ENCODE results near the gene CARS1. TPM values are rescaled to one million over a fixed set of nuclear protein-coding genes. Genes with fewer than 3 reads are reported as not detected.
A peak's percentile ranks its signal among the peaks of the same experiment; 100 is the strongest.

The CARS1 gene
- total RNA-seq, 2 experiments from 2014 or later, result 94.1 to 126 TPM

DNA sequence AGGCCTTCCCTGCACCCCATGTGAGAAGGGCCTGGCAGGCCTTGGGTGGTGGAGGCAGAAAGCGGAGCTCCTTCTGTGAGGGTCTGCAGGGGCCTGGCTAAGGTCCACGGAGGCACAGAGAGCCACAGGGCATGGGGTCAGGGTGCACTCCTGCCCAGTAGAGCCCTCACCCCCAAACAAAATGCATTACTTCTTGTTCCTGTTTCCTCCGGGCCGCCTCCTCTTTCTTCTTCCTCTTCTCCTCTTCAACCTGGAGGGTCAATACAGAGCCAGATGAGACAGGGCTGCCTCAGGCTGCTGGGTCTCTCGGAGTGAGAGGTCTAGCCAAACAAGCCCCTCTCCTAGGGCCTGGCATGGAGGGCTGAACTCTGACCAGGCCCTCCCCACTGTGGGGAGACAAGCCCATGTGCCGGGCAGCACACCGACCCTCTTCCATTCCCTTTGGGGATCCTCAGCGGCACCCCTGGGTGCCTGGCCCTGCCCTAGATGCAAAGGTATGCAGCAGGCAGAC, 54.8 kb downstream of the CARS1 start:
- ChIA-PET POLR2A (no interaction called here), CTCF (interaction anchor here (1.1 kb wide), 1 partner anchor 89 kb away, joined by 4 read pairs; no protein-coding TSS in a partner anchor)
- ATAC-seq (no peak), DNase-seq (no peak)
- no peaks in the 10 kb centered on the region for H3K4me1 Mint-ChIP-seq
- H3K27me3 Mint-ChIP-seq, result no peaks in the 10 kb centered on the region
- no peak overlapping the region for H3K4me3 Mint-ChIP-seq
- no peaks in the 10 kb centered on the region for H3K9me3 Mint-ChIP-seq (ENCODE audit: low read depth)
- peaks cover 46% of the 10 kb centered on the region for H3K36me3 Mint-ChIP-seq (ENCODE audit: low read depth)
- H3K27ac Mint-ChIP-seq, result peak overlapping the region; percentile 1
- intact Hi-C loops (cut with DNase I, micrococcal nuclease), result no loop called here

DNA sequence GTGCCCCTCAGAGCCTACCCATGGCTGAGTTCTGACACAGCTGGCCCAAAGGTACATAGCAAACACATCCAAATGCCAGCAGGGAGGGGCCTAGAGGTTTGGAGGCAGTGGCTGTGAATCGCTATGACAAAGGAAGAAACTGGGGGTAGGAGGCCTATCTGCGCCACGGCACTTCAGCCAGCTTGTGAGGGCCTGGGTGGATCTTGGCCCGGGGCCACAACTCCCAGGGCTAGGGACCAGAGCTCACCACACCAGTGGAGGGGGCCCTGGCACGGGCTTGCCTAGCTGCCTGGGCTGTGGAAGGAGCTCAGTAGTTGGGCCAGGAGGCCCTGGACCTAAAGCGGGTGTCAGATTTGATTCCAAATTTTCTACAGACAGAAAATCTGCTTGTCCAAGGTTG, 55.7 kb downstream of the CARS1 start:
- no peaks in the 10 kb centered on the region for H3K4me1 Mint-ChIP-seq
- ChIA-PET POLR2A (interaction anchor here (0.7 kb wide), 1 partner anchor 14 kb away, joined by 3 read pairs; no protein-coding TSS in a partner anchor), CTCF (interaction anchor here (1.1 kb wide), 1 partner anchor 90 kb away, joined by 4 read pairs; no protein-coding TSS in a partner anchor)
- H3K27me3 Mint-ChIP-seq, result no peaks in the 10 kb centered on the region
- peaks cover 46% of the 10 kb centered on the region for H3K36me3 Mint-ChIP-seq (ENCODE audit: low read depth)
- intact Hi-C loops (cut with DNase I, micrococcal nuclease), result no loop called here
- H3K27ac Mint-ChIP-seq, result no peak overlapping the region
- DNase-seq, result no peak
- H3K9me3 Mint-ChIP-seq (ENCODE audit: low read depth), result no peaks in the 10 kb centered on the region
- ATAC-seq, result no peak
- H3K4me3 Mint-ChIP-seq, result no peak overlapping the region

DNA sequence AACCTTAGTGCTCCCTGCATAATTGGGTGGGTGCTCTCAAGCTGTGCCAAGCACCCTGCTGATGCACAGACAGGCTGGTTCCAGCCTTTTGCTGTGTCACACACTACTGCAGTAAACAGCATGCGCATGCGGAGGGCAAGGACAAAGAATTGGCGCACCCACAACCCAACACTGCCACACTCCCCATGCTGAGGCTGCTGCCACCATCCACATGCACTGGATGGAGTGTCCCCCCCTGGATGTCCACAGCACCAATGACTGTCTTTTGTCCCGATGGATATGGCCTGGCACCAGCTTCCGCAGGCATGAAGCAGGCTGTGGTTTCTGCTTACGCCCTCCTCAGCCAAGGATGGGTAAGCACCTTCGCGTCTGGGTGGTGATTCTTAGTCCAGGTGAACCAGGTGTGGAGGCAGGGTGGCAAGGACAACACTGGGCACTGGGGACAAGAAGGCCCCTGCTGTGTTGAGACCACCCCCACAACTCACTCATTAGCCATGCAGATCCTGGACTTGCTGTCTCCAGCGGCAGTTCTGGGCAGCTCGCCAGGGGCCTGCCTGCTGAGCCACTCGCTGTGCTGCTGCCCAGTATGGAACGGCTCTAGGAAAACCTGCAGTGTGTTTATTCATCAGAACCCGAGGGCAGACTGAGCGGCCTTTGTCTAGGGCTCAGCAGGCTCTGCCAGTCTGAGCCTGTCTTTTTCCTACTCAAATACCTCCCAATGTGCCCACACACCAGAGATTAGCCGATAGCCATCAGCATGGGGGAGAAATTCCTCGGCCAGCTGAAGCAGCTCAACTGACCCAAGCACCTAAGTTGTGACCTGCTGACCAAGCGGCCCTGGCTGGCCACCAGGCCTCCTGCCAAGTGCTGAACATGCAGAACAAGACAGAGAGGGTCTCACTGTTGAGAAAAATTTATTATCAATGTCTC, 56.9 kb downstream of the CARS1 start:
- Mint-ChIP-seq H3K27ac (no peak overlapping the region), H3K4me3 (no peak overlapping the region), H3K9me3 (ENCODE audit: low read depth) (no peaks in the 10 kb centered on the region), H3K4me1 (no peaks in the 10 kb centered on the region), H3K27me3 (no peaks in the 10 kb centered on the region), H3K36me3 (ENCODE audit: low read depth) (peaks cover 37% of the 10 kb centered on the region)
- ChIA-PET CTCF (interaction anchor here (0.8 to 1.5 kb wide), 2 partner anchors 14 to 91 kb away, joined by 3 to 5 read pairs; no protein-coding TSS in a partner anchor), POLR2A (no interaction called here)
- intact Hi-C loops (cut with DNase I, micrococcal nuclease), result no loop called here
- DNase-seq, result no peak
- no peak for ATAC-seq

DNA sequence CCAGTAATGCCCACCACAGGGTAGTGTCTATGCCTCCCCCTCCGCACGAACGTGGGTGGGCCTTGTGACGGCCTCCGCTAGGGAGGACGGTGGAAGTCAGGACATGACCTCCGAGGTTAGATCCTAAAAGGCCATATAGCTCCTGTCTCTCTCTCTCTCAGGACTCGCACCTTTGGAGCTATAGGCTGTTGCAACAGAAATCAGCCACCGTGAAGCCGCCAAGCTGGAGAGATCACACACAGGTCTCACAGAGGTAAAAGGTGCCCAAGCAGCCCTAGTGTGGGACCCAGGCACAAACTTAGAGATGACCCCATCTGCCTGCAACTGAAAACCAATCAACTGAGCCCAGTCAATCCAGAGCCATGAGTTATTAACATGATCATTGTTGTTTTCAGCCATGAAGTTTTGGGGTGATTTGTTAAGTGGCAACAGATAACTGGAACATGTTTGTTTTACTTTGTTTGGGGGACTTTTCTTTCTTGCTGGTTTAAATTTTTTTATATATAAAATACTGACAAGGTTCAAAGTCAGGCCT, 57.7 kb downstream of the CARS1 start:
- no peak overlapping the region for H3K27ac Mint-ChIP-seq
- no peak overlapping the region for H3K4me3 Mint-ChIP-seq
- POLR2A ChIA-PET, result no interaction called here
- ATAC-seq (no peak), DNase-seq (no peak)
- CTCF ChIA-PET, result interaction anchor here (0.8 to 1.5 kb wide), 2 partner anchors 14 to 92 kb away, joined by 3 to 5 read pairs; no protein-coding TSS in a partner anchor
- no peaks in the 10 kb centered on the region for H3K4me1 Mint-ChIP-seq
- H3K36me3 Mint-ChIP-seq (ENCODE audit: low read depth), result peaks cover 34% of the 10 kb centered on the region
- H3K9me3 Mint-ChIP-seq (ENCODE audit: low read depth), result no peaks in the 10 kb centered on the region
- intact Hi-C loops (cut with DNase I, micrococcal nuclease), result no loop called here
- H3K27me3 Mint-ChIP-seq, result no peaks in the 10 kb centered on the region

DNA sequence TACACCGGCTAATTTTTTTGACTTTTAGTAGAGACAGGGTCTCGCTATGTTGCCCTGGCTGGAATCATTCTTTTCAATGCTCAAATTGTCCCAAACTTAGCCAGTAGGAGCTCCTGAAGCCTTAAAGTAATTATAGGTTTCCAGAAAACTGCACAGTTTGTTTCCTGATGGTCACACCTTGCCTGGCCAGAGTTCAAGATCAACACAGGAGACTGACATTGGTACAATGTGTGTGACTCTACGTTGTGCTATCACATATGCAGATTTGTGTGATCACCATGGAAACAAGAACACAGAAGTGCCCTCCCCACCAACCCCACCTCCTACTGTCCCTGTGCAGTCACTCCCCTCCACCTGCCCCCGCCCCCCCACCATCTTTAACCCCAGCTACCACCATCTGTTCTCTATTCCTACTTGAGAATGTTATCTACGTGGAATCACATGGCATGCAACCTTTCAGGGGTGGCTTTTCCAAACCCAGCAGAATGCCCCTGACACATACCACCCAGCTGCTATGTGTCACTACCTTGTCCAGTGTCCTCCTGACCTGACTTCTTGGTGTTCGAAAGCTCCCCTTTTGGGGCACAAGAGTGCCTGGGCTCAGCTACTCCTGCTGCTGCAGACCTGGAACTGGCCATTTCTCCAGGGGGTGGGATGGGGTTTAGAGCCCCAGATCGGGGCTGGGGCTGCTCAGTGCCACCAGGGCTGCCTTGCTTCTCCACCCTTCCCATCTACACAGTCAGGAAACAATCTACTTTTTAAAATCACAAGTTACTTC, 59.0 kb downstream of the CARS1 start:
- ATAC-seq, result no peak
- H3K4me3 Mint-ChIP-seq, result no peak overlapping the region
- POLR2A ChIA-PET, result interaction anchor here (0.6 kb wide), 1 partner anchor 28 kb away, joined by 7 read pairs; no protein-coding TSS in a partner anchor
- H3K4me1 Mint-ChIP-seq, result no peaks in the 10 kb centered on the region
- H3K27ac Mint-ChIP-seq, result no peak overlapping the region
- intact Hi-C loops (cut with DNase I, micrococcal nuclease), result no loop called here
- CTCF ChIA-PET, result interaction anchor here (0.7 to 1.8 kb wide), 3 partner anchors 16 to 411 kb away, joined by 3 to 6 read pairs (median 3); no protein-coding TSS in a partner anchor
- no peaks in the 10 kb centered on the region for H3K27me3 Mint-ChIP-seq
- no peaks in the 10 kb centered on the region for H3K9me3 Mint-ChIP-seq (ENCODE audit: low read depth)
- DNase-seq, result no peak
- peaks cover 25% of the 10 kb centered on the region for H3K36me3 Mint-ChIP-seq (ENCODE audit: low read depth)

DNA sequence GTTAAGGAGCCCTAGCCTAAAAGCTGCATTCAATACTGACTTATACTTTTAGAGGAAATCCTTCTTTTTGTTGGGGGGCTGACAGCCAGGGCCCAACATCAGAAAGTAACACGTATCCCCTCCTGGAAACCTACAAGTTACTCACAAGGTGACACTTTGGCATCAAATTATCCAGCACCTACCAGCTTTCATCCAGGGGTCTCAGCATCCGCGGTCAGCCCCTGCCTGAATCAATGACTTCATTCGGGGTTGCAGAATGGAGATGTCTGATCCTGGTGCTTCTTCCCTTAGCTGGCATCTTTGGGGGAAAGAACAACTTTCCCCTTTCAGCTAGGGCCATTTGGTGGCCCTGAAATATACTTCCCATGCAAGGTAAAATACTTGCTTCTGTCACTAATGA, 59.8 kb downstream of the CARS1 start:
- no peaks in the 10 kb centered on the region for H3K4me1 Mint-ChIP-seq
- H3K27ac Mint-ChIP-seq, result no peak overlapping the region
- ATAC-seq (no peak), DNase-seq (no peak)
- ChIA-PET POLR2A (no interaction called here), CTCF (interaction anchor here (0.9 to 1.8 kb wide), 2 partner anchors 17 to 25 kb away, joined by 3 to 6 read pairs; no protein-coding TSS in a partner anchor)
- H3K9me3 Mint-ChIP-seq (ENCODE audit: low read depth), result no peaks in the 10 kb centered on the region
- intact Hi-C loops (cut with DNase I, micrococcal nuclease), result no loop called here
- no peak overlapping the region for H3K4me3 Mint-ChIP-seq
- H3K36me3 Mint-ChIP-seq (ENCODE audit: low read depth), result peaks cover 16% of the 10 kb centered on the region
- no peaks in the 10 kb centered on the region for H3K27me3 Mint-ChIP-seq

DNA sequence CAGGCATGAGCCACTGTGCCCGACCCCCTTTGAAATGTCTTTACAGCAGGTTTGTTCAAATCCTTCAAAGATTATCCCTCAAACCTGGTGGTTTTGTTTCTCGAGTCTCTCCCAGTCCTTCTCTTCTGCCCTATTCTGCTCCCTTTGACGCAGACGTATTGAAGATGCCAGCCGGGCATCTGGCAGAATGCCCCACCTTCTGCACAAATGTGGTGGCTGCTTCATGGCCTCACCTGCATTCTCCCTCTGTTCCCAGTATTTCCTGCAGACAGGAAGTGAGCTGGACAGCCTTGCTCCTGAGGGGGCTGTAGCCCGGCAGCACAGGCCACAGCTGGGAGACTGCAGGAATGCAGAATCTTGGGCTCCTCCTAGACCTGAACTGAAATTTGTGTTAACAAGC, 60.2 kb downstream of the CARS1 start:
- POLR2A ChIA-PET, result interaction anchor here (0.6 kb wide), 1 partner anchor 16 kb away, joined by 8 read pairs; no protein-coding TSS in a partner anchor
- Mint-ChIP-seq H3K4me1 (no peaks in the 10 kb centered on the region), H3K27me3 (no peaks in the 10 kb centered on the region), H3K9me3 (ENCODE audit: low read depth) (no peaks in the 10 kb centered on the region), H3K27ac (no peak overlapping the region), H3K36me3 (ENCODE audit: low read depth) (peaks cover 15% of the 10 kb centered on the region), H3K4me3 (no peak overlapping the region)
- intact Hi-C loops (cut with DNase I, micrococcal nuclease), result no loop called here
- ATAC-seq (no peak), DNase-seq (no peak)
- CTCF ChIA-PET, result interaction anchor here (0.7 to 1.8 kb wide), 2 partner anchors 18 to 908 kb away, joined by 4 to 6 read pairs; no protein-coding TSS in a partner anchor

DNA sequence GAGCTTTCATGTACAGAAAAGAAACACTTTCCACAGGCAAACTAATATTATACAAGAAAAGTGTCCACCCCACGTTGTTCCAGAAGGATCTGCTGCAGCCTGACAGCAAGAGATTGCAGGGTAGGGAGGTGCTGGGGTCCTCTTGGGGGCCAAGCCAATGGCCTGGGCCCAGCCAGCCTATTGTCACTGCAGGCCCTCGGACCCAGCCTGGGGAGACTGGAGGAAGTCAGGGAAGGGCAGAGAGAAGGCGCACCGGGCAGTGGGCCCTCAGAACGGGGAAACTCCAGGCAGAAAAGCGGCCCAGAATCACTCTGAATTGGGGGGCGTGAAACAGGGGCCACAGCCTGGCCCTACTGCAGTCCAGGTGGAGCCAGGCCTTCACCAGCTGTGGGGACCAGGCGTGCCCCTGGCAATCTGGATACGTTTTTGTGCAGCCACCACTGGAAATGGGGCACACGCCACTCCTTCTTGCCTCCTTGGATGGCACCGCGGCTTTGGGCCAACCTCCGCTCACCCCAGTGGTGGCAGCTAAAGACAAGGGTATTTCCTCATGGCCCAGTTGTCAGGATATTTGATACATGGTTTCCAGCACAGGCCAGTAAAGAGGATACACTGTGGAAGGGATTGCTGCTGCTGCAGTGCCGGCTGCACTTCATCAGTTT, 61.2 kb downstream of the CARS1 start:
- Mint-ChIP-seq H3K4me3 (no peak overlapping the region), H3K9me3 (ENCODE audit: low read depth) (no peaks in the 10 kb centered on the region), H3K27ac (no peak overlapping the region), H3K4me1 (no peaks in the 10 kb centered on the region), H3K36me3 (ENCODE audit: low read depth) (peaks cover 12% of the 10 kb centered on the region), H3K27me3 (no peaks in the 10 kb centered on the region)
- ChIA-PET CTCF (interaction anchor here (0.7 to 1.8 kb wide), 2 partner anchors 19 to 907 kb away, joined by 4 to 6 read pairs; no protein-coding TSS in a partner anchor), POLR2A (no interaction called here)
- intact Hi-C loops (cut with DNase I, micrococcal nuclease), result no loop called here
- ATAC-seq, result no peak
- no peak for DNase-seq

DNA sequence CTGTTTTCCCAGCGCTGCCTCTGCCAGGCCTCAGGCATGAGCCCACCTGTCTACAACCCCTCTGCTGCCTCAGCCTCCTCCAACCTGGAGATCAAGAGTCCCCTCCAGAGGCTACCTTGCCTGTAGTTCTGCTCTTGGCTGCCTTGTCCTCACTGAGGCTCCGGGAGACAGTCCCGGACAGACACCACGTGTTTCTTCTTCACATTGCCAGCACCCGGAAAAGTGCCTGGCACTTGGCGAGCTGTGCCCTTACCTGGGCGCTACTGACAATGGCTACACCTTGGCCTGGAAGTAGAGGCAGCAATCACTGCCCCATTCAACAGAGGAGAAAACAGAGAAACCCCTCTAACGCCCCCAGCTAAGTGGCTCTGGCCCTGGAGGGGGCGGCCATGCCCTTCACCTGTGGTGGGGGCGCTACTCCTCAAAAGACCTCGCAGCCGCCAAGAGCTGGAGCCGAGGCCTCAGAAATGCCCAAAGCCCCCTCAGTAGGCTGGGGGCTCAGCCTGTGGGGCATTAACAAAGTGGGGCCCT, 62.1 kb downstream of the CARS1 start:
- no peaks in the 10 kb centered on the region for H3K27me3 Mint-ChIP-seq
- POLR2A ChIA-PET, result no interaction called here
- no peak overlapping the region for H3K27ac Mint-ChIP-seq
- H3K4me3 Mint-ChIP-seq, result no peak overlapping the region
- H3K9me3 Mint-ChIP-seq (ENCODE audit: low read depth), result no peaks in the 10 kb centered on the region
- H3K36me3 Mint-ChIP-seq (ENCODE audit: low read depth), result peaks cover 12% of the 10 kb centered on the region
- CTCF ChIA-PET, result no interaction called here
- no peak for ATAC-seq
- intact Hi-C loops (cut with DNase I, micrococcal nuclease), result no loop called here
- peaks cover 5% of the 10 kb centered on the region for H3K4me1 Mint-ChIP-seq
- no peak for DNase-seq

DNA sequence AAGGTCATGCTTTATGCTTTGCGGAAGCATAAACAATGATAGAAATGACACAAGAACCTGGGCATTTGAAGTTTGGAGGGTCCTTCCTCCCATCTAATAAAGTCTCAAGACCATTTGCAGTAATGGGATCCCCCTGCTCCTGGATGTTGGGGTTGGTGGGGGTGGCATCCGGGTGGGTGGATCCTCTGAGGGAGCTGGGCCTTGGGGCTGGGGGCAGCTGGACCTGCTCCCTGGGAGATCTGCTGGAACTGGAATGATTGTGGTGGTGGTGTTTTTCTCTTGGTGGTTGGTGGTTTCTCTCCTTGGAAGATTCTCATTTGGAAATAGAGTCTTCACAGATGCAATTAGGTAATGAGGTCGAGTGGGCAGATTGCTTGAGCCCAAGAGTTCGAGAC, 62.9 kb downstream of the CARS1 start:
- Mint-ChIP-seq H3K36me3 (ENCODE audit: low read depth) (peaks cover 16% of the 10 kb centered on the region), H3K4me3 (peak overlapping the region; percentile 3), H3K27ac (no peak overlapping the region), H3K9me3 (ENCODE audit: low read depth) (no peaks in the 10 kb centered on the region), H3K4me1 (peaks cover 11% of the 10 kb centered on the region), H3K27me3 (no peaks in the 10 kb centered on the region)
- intact Hi-C loops (cut with DNase I, micrococcal nuclease), result no loop called here
- ChIA-PET POLR2A (no interaction called here), CTCF (no interaction called here)
- DNase-seq, result no peak
- no peak for ATAC-seq
